Measurements from ENCODE around the gene PADI6.

PADI6 gene

GRCh38 chr1:17433261-17433660 is 61.3 kb downstream of the PADI6 start:
- in situ Hi-C loops (cut with HindIII; ENCODE audit: low sequenced_read_pairs) = no loop called here

GRCh38 chr1:17434016-17434415 is 62.0 kb downstream of the PADI6 start:
- in situ Hi-C loops (cut with HindIII; ENCODE audit: low sequenced_read_pairs) = no loop called here

DNA sequence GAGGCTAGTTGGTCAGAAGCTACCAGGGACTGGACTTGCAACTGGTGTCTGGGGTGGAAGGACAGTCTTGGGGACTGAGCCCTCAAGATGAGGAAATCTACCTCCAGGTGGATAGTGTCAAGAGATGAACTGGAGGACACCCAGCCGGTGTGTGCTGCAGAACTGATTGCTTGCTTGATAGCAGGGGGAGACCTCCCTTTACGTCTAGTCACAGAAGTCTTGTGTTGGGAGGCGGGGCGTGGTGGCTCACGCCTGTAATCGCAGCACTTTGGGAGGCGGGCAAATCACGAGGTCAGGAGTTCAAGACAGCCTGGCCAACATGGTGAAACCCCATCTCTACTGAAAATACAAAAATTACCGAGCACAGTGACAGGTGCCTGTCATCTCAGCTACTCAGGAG is 62.6 kb downstream of the PADI6 start:
- in situ Hi-C loops (cut with HindIII; ENCODE audit: low sequenced_read_pairs) = no loop called here

DNA sequence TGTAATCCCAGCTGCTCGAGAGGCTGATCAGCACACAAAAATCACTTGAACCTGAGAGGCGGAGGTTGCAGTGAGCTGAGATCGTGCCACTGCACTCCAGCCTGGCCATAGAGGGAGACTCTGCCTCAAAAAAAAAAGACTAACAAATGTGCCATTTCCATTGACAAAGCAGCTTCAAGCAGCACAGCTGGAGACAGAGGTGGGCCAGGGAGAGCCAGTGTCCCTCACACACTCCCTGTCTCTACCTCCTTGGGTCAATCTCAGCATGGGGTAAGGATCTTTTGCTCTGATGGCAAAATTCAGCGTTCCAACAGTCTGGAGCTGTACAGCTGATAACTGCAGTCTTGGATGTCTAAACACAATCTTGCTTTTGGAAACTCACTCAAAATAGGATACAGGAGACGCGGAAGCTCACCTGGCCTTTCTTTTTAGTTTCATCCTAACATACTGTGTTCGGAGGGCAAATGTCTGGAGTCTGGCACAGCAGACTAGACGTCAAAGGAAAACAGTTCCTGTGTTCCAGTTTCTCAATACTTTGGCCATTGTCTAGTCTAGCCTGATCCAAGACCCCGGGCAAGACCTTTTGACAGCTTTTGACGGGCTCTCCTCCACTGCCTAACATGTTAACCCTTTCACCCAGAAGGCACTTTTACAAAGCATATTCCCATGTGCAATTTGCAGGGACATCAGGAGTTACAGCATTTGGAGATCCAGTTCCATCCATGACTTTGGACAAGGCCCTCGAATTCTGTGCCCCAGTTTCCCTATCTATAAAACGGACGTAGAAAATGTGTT is 64.6 kb downstream of the PADI6 start:
- in situ Hi-C loops (cut with HindIII; ENCODE audit: low sequenced_read_pairs) = no loop called here

- in situ Hi-C loops (cut with HindIII; ENCODE audit: low sequenced_read_pairs) = no loop called here
Measured at GRCh38 chr1:17437260-17437579, 65.2 kb downstream of the PADI6 start.

- in situ Hi-C loops (cut with HindIII; ENCODE audit: low sequenced_read_pairs) = no loop called here
Measured at GRCh38 chr1:17437580-17438317, 65.8 kb downstream of the PADI6 start.

- in situ Hi-C loops (cut with HindIII; ENCODE audit: low sequenced_read_pairs) = no loop called here
Measured at GRCh38 chr1:17438318-17439249, 66.6 kb downstream of the PADI6 start.

DNA sequence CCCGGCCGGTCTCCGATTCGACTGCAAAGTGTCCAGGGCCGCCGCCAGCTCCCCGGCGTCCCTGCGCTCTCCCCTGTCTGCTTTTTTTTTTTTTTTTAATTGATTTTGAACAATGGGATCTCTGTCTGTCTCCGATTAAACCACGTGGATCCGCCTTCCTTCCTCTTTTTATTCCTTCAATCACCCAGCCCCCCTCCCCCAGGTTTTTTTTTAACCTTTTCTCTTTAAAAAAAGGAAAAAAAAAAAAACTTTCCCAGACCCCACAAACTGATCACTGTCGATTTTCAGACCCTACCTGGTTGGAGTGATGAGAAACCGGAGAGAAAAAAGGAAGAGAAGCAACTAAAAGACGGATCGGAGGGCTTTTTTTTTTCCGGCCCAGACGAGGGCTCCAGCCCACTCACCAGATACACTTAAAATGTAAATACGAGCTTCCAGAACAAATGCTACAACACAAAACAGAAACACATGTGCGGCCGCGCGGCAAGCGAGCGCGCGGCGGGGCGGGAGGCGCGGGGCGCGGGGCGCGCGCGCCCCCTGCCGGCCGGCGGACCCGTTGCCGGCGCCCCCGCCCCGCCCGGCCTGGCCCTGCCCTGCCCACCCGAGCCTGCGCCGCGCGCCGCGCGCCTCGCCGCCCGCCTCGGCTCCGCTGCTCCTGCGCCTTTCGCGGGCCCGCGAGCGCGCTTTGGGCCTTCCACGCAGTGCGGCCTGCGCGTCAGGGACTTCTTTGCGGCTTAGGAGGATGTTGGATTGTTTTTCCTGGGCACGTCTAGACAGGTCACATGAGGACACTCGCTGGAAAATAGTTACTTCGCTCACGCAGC is 67.5 kb downstream of the PADI6 start, which contains the start of gene RCC2:
Gene RCC2 (minus strand): TSS at position 428 of the 824 bp plus-strand sequence. CDS start 1,163 bp downstream, outside the sequence.
- in situ Hi-C loops (cut with HindIII; ENCODE audit: low sequenced_read_pairs) = no loop called here

GRCh38 chr1:17440074-17440826 is 68.3 kb downstream of the PADI6 start:
- in situ Hi-C loops (cut with HindIII; ENCODE audit: low sequenced_read_pairs) = no loop called here

DNA sequence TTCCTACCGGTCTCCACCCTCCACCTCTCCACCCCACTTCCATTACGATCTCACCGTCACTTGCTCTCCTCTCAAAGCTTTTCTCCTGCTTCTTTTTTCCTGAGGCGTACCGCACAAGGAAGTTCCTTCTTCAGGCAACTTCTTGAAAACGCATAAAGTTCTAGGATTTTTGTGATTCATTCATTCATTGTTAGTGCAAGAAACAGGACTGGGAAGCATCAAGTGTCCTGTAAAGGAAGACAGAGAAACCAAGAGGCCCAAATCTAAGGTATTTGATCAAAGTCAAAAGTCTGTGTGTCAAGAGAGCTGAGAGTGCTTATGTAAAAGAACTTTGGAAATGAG is 68.8 kb downstream of the PADI6 start:
- in situ Hi-C loops (cut with HindIII; ENCODE audit: low sequenced_read_pairs) = no loop called here

DNA sequence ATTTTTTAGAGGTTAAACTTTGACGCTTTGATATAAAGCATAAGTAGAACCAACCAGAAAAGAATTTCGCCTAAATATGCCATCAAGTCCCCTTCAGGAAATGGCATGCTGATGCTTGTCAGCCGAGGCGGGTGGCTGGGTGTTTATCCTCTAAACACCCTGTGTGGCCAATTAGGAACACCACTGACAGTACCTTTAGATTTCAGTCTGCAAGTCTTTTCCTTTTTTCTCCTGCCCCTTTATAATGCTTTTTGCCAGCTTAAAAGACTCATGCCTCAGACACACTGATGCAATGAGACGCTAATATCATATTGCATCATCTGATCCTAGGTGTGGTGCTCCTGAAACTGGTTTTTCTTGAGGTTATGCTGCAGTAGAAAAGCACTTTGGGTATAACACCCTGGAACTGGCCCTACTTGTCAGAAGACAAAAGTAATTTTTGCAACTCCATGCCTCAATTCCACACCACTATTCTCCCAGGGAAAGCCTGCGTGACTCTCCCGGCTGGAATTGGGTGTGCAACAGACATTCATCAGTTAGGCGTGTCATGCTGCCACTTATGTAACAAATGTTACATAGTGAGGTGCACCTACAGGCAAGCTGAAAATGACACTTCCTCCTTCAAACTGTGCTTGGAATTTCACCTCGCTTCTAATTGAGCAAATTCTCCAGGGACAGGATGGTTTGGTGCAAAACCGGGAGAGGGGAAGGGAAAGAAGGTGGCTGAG is 69.4 kb downstream of the PADI6 start:
- in situ Hi-C loops (cut with HindIII; ENCODE audit: low sequenced_read_pairs) = no loop called here

- in situ Hi-C loops (cut with HindIII; ENCODE audit: low sequenced_read_pairs) = no loop called here
Measured at GRCh38 chr1:17441993-17442357, 70.0 kb downstream of the PADI6 start.

GRCh38 chr1:17442841-17443240 is 70.8 kb downstream of the PADI6 start:
- in situ Hi-C loops (cut with HindIII; ENCODE audit: low sequenced_read_pairs) = no loop called here

DNA sequence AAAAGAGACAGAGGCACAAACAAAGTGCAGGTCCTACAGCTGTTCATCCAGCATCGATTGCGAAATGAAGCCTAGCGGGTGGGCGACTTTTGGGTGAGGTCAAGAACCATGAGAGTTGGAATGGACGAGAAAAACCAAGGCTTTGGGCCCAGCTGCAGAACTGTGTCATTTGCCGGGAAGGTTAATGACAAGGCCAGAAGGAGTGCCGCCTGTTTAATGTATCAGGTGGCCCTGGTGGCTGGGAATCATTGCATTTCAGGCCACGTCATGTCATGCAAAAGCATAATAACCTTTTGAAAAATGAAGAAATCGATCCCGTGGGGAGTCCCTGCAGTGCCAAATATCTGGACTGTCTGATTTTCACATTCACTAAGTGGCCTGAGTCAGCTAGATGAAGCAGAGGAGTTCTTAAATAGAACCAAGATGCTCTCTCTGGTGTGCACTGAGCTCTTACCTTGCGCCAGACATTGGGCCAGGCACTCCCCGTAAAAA is 75.6 kb downstream of the PADI6 start:
- in situ Hi-C loops (cut with HindIII; ENCODE audit: low sequenced_read_pairs) = no loop called here

Data from endothelial cell of hepatic sinusoid (primary cell).